ENCODE results near the gene GRIK5. TPM values are rescaled to one million over a fixed set of nuclear protein-coding genes. Genes with fewer than 3 reads are reported as not detected.

The GRIK5 gene
- total RNA-seq (2022; extraction: Qiagen RNA extraction; ENCODE audit: low read depth), result 0.42 to 0.93 TPM (median 0.57 TPM) in 5 replicates

GRCh38 chr19:42069619-42070351 is at the start of gene GRIK5:
TSS of gene GRIK5 (minus strand) at chr19:42070206. CDS start at chr19:42065770, 4,436 bp downstream.

GRCh38 chr19:42075616-42076379 is 5.8 kb upstream of the GRIK5 start, which contains the start of gene ZNF574:
TSS of gene ZNF574 (plus strand) at chr19:42076166. CDS start at chr19:42078607, 2,441 bp downstream.

GRCh38 chr19:41993612-41994483 is 76.2 kb downstream of the GRIK5 start, which contains the start of gene ATP1A3:
TSS of gene ATP1A3 (minus strand) at chr19:41994230. CDS start at chr19:41994076, 154 bp downstream.

GRCh38 chr19:41959056-41960053 is 110.7 kb downstream of the GRIK5 start, which contains the start of gene RABAC1:
TSS of gene RABAC1 (minus strand) at chr19:41959321. CDS start at chr19:41959292, 29 bp downstream.

Other genes with a start within 250 kb of the GRIK5 start
- not detected in 5 replicates for gene LYPD4, start 225.5 kb downstream of the GRIK5 start, total RNA-seq (2022; extraction: Qiagen RNA extraction; ENCODE audit: low read depth)
- gene DMRTC2, start 225.2 kb downstream of the GRIK5 start, total RNA-seq (2022; extraction: Qiagen RNA extraction; ENCODE audit: low read depth), result not detected in 5 replicates
- gene RPS19, start 210.0 kb downstream of the GRIK5 start, total RNA-seq (2022; extraction: Qiagen RNA extraction; ENCODE audit: low read depth), result 8,931 to 10,409 TPM (median 9,359 TPM) in 5 replicates
- gene CD79A, start 192.9 kb downstream of the GRIK5 start, total RNA-seq (2022; extraction: Qiagen RNA extraction; ENCODE audit: low read depth), result 0.52 to 1.3 TPM (median 1.0 TPM) in 5 replicates
- 87.0 to 126 TPM (median 107 TPM) in 5 replicates for gene ARHGEF1, start 187.0 kb downstream of the GRIK5 start, total RNA-seq (2022; extraction: Qiagen RNA extraction; ENCODE audit: low read depth)
- gene ERFL, start 141.8 kb downstream of the GRIK5 start, total RNA-seq (2022; extraction: Qiagen RNA extraction; ENCODE audit: low read depth), result 0.21 to 0.35 TPM (median 0.26 TPM) in 5 replicates
- 178 to 267 TPM (median 257 TPM) in 5 replicates for gene RABAC1, start 110.9 kb downstream of the GRIK5 start, total RNA-seq (2022; extraction: Qiagen RNA extraction; ENCODE audit: low read depth)
- 3.5 to 5.1 TPM (median 4.9 TPM) in 5 replicates for gene ATP1A3, start 76.0 kb downstream of the GRIK5 start, total RNA-seq (2022; extraction: Qiagen RNA extraction; ENCODE audit: low read depth)
- gene ZNF574, start 6.0 kb upstream of the GRIK5 start, total RNA-seq (2022; extraction: Qiagen RNA extraction; ENCODE audit: low read depth), result 27.9 to 38.6 TPM (median 37.0 TPM) in 5 replicates
- gene POU2F2, start 62.2 kb upstream of the GRIK5 start, total RNA-seq (2022; extraction: Qiagen RNA extraction; ENCODE audit: low read depth), result 0.27 to 0.55 TPM (median 0.48 TPM) in 5 replicates
- gene DEDD2, start 147.5 kb upstream of the GRIK5 start, total RNA-seq (2022; extraction: Qiagen RNA extraction; ENCODE audit: low read depth), result 66.5 to 111 TPM (median 94.6 TPM) in 5 replicates
- 18.5 to 20.5 TPM (median 19.3 TPM) in 5 replicates for gene ZNF526, start 150.1 kb upstream of the GRIK5 start, total RNA-seq (2022; extraction: Qiagen RNA extraction; ENCODE audit: low read depth)
- 109 to 175 TPM (median 164 TPM) in 5 replicates for gene GSK3A, start 172.4 kb upstream of the GRIK5 start, total RNA-seq (2022; extraction: Qiagen RNA extraction; ENCODE audit: low read depth)
- gene ERF, start 184.9 kb upstream of the GRIK5 start, total RNA-seq (2022; extraction: Qiagen RNA extraction; ENCODE audit: low read depth), result 102 to 124 TPM (median 118 TPM) in 5 replicates
- gene CIC, start 199.0 kb upstream of the GRIK5 start, total RNA-seq (2022; extraction: Qiagen RNA extraction; ENCODE audit: low read depth), result 52.2 to 70.3 TPM (median 58.4 TPM) in 5 replicates
- 3.6 to 4.9 TPM (median 4.5 TPM) in 5 replicates for gene PRR19, start 231.9 kb upstream of the GRIK5 start, total RNA-seq (2022; extraction: Qiagen RNA extraction; ENCODE audit: low read depth)
- 131 to 157 TPM (median 139 TPM) in 5 replicates for gene PAFAH1B3, start 232.4 kb upstream of the GRIK5 start, total RNA-seq (2022; extraction: Qiagen RNA extraction; ENCODE audit: low read depth)
- 3.0 to 3.9 TPM (median 3.5 TPM) in 5 replicates for gene TMEM145, start 243.1 kb upstream of the GRIK5 start, total RNA-seq (2022; extraction: Qiagen RNA extraction; ENCODE audit: low read depth)